Measurements from ENCODE around the gene CCDC167. TPM values are rescaled to one million over a fixed set of nuclear protein-coding genes. Genes with fewer than 3 reads are reported as not detected.

CCDC167 gene
- total and polyA plus RNA-seq, 10 of the 15 experiments (the other 5 are each of a cell fraction or from before 2014, with no cell fraction given) = 74.9 to 380 (median 137) TPM

GRCh38 chr6:37530297-37530696 is 30.6 kb upstream of the CCDC167 start:
- no peak for ATAC-seq
- ChIA-PET POLR2A (interaction anchor here (0.6 kb wide), 1 partner anchor 947 kb away, joined by 9 read pairs; no protein-coding TSS in a partner anchor), RAD21 (ENCODE audit: unreplicated experiment) (interaction anchor here (0.7 to 1.6 kb wide), 3 partner anchors 35 to 50 kb away, joined by 3 to 5 read pairs (median 4); no protein-coding TSS in a partner anchor), CTCF (interaction anchor here (1.0 to 12.7 kb wide), 4 partner anchors 8 to 162 kb away, joined by 4 to 590 read pairs (median 20); no protein-coding TSS in a partner anchor), SMC1A (ENCODE audit: uncharacterized antibody, unreplicated experiment) (interaction anchor here (0.7 to 13.3 kb wide), 8 partner anchors 8 to 158 kb away, joined by 3 to 346 read pairs (median 5); no protein-coding TSS in a partner anchor)
- FAIRE-seq = no peak
- Histone ChIP-seq H3K4me3 (no peak overlapping the region), H3K9me3 (replicated peaks; ENCODE audit: control insufficient read depth, insufficient read depth, low read length) (no peaks in the 10 kb centered on the region), H3K4me1 (ENCODE audit: control insufficient read depth, insufficient read depth, low read length) (no peaks in the 10 kb centered on the region), H3K9ac (ENCODE audit: control insufficient read depth, insufficient read depth, low read length) (no peak overlapping the region), H3K36me3 (ENCODE audit: control insufficient read depth in 2 of 2, insufficient read depth in 2 of 2, low read length in 1 of 2) (no peaks in the 10 kb centered on the region), H3K27ac (ENCODE audit: control insufficient read depth, insufficient read depth) (no peak overlapping the region), H3K79me2 (ENCODE audit: control insufficient read depth, insufficient read depth, low read length) (no peaks in the 10 kb centered on the region), H3K27me3 (replicated peaks in 1 of 2; ENCODE audit: control insufficient read depth in 2 of 2, insufficient read depth in 2 of 2, low read length in 1 of 2) (no peaks in the 10 kb centered on the region), H3K4me2 (ENCODE audit: control insufficient read depth, insufficient read depth) (no peak overlapping the region), H4K20me1 (ENCODE audit: control insufficient read depth, insufficient read depth) (no peaks in the 10 kb centered on the region), H2AFZ (ENCODE audit: control insufficient read depth, low read depth, low read length) (no peak overlapping the region)
- BruUV-seq (replicated peaks) = no TSS peak
- in situ Hi-C loops (cut with MboI) (no loop called here), intact Hi-C loops (cut with micrococcal nuclease; ENCODE audit: unreplicated experiment) (no loop called here)
- TF ChIP-seq WRNIP1 (IDR thresholded peaks at IDR 0.05; ENCODE audit: borderline replicate concordance, low read depth, low read length) (no peak), CREB1 (IDR thresholded peaks at IDR 0.05; ENCODE audit: low read depth) (no peak), SMC3 (IDR thresholded peaks at IDR 0.05; ENCODE audit: borderline replicate concordance, low read length) (no peak), YY1 (IDR thresholded peaks at IDR 0.05; ENCODE audit: low read depth, low read length) (no peak)
- 35% methylated on average over 5 of the region's 5 CpGs for WGBS (ENCODE audit: insufficient coverage, insufficient replicate concordance, low lambda C conversion rate, missing lambda C conversion rate)
- no peak for DNase-seq (ENCODE audit: low read depth, low spot score)

DNA sequence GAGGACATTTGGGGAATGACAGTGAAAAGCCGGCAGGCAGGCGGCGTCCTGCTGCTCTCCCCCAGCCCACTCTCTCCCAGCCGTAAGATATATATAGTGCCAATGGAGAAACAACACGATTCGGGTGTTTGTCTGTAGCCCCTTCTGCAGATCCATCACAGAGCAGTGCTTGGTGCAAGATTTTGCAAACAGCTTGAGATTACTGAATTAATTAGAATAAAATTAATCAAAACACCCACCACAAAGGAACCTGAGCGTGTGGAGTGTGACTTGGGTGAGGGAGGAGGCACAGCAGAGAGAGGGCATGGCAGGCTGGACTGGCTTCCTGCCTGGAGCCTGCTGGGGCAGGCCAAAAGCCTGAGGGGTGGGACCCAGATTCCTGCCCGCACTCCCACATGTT is 28.8 kb upstream of the CCDC167 start:
- Histone ChIP-seq H3K27ac (ENCODE audit: control insufficient read depth, insufficient read depth) (no peak overlapping the region), H3K79me2 (ENCODE audit: control insufficient read depth, insufficient read depth, low read length) (no peaks in the 10 kb centered on the region), H3K9me3 (replicated peaks; ENCODE audit: control insufficient read depth, insufficient read depth, low read length) (no peaks in the 10 kb centered on the region), H3K27me3 (replicated peaks in 1 of 2; ENCODE audit: control insufficient read depth in 2 of 2, insufficient read depth in 2 of 2, low read length in 1 of 2) (no peaks in the 10 kb centered on the region), H3K9ac (ENCODE audit: control insufficient read depth, insufficient read depth, low read length) (no peak overlapping the region), H2AFZ (ENCODE audit: control insufficient read depth, low read depth, low read length) (no peak overlapping the region), H3K4me3 (no peak overlapping the region), H3K4me2 (ENCODE audit: control insufficient read depth, insufficient read depth) (no peak overlapping the region), H3K36me3 (ENCODE audit: control insufficient read depth in 2 of 2, insufficient read depth in 2 of 2, low read length in 1 of 2) (no peaks in the 10 kb centered on the region), H3K4me1 (ENCODE audit: control insufficient read depth, insufficient read depth, low read length) (no peaks in the 10 kb centered on the region), H4K20me1 (ENCODE audit: control insufficient read depth, insufficient read depth) (no peaks in the 10 kb centered on the region)
- FAIRE-seq (no peak), ATAC-seq (no peak), DNase-seq (ENCODE audit: low read depth, low spot score) (no peak)
- ChIA-PET RAD21 (ENCODE audit: unreplicated experiment) (interaction anchor here (0.6 to 1.6 kb wide), 3 partner anchors 35 to 50 kb away, joined by 3 to 5 read pairs (median 3); no protein-coding TSS in a partner anchor), SMC1A (ENCODE audit: uncharacterized antibody, unreplicated experiment) (interaction anchor here (2.0 to 13.3 kb wide), 3 partner anchors 10 to 35 kb away, joined by 7 to 346 read pairs (median 11); no protein-coding TSS in a partner anchor), CTCF (interaction anchor here (1.2 to 6.5 kb wide), 4 partner anchors 10 to 43 kb away, joined by 3 to 29 read pairs (median 4); partner anchors contain the start of gene CCDC167), POLR2A (no interaction called here)
- no TSS peak for BruUV-seq (replicated peaks)
- intact Hi-C loops (cut with micrococcal nuclease; ENCODE audit: unreplicated experiment) = no loop called here
- TF ChIP-seq RBBP5 (conservative IDR thresholded peaks at IDR 0.05) = no peak
- no peak for TF ChIP-seq MYB (IDR thresholded peaks at IDR 0.05; ENCODE audit: borderline replicate concordance, low read depth, low read length)
- TF ChIP-seq TCF7 (IDR thresholded peaks at IDR 0.05; ENCODE audit: borderline replicate concordance) = no peak
- in situ Hi-C loops (cut with MboI) = no loop called here
- WGBS (ENCODE audit: insufficient coverage, insufficient replicate concordance, low lambda C conversion rate, missing lambda C conversion rate) = 84% methylated on average over 8 of the region's 8 CpGs
